Measurements from ENCODE around the gene DGKI. TPM values are rescaled to one million over a fixed set of nuclear protein-coding genes. Genes with fewer than 3 reads are reported as not detected.

The DGKI gene
- total and polyA plus RNA-seq, 9 of the 15 experiments (the other 6 are each of a cell fraction or from before 2014, with no cell fraction given) = 0.11 to 0.54 (median 0.15) TPM; not detected in 5

DNA sequence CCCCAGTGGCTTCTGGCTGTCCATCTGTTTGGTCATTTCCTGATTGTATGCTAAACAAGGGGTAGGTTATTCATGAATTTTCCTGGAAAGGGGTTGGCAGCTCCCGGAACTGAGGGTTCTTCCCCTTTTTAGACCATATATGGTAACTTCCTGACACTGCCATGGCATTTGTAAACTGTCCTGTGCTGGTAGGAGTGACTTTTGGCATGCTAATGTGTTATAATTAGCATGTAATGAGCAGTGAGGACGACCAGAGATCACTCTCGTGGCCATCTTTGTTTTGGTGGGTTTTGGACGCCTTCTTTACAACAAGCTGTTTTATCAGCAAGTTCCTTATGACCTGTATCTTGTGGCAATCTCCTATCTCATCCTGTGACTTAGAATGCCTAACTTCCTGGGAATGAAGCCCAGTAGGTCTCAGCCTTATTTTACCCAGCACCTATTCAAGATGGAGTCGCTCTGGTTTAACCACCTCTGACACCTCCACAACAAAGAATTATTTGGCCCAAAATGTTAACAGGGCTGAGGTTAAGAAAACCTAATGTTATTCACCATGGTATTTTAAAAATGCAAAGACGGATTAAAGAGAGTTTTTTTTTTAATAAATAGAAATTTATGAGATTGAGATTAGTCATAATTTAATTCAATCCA, 500.9 kb downstream of the DGKI start (continued):
- TF ChIP-seq PATZ1 (CRISPR knock-in tag; IDR thresholded peaks at IDR 0.05; ENCODE audit: borderline replicate concordance) (peak; percentile 91; the same call in 1 of the 2 replicates), TEAD1 (CRISPR knock-in tag; IDR thresholded peaks at IDR 0.05) (peak in 1 of 2 experiments; percentile 94; a peak in 2 of 4 replicates), ZFP1 (CRISPR knock-in tag; IDR thresholded peaks at IDR 0.05) (peak; percentile 92), TSHZ1 (CRISPR knock-in tag; IDR thresholded peaks at IDR 0.05) (peak; percentile 78; the same call in 1 of the 2 replicates), GTF2A2 (tag; IDR thresholded peaks at IDR 0.05) (peak; percentile 85), ZNF395 (CRISPR knock-in tag; IDR thresholded peaks at IDR 0.05) (peak; percentile 53), ZKSCAN3 (CRISPR knock-in tag; IDR thresholded peaks at IDR 0.05) (peak; percentile 58; the same call in 1 of the 2 replicates), ZNF766 (CRISPR knock-in tag; conservative IDR thresholded peaks at IDR 0.05) (peak; percentile 69), ZNF239 (CRISPR knock-in tag; IDR thresholded peaks at IDR 0.05) (peak; percentile 94)
- TF ChIP-seq, protein P1, sequence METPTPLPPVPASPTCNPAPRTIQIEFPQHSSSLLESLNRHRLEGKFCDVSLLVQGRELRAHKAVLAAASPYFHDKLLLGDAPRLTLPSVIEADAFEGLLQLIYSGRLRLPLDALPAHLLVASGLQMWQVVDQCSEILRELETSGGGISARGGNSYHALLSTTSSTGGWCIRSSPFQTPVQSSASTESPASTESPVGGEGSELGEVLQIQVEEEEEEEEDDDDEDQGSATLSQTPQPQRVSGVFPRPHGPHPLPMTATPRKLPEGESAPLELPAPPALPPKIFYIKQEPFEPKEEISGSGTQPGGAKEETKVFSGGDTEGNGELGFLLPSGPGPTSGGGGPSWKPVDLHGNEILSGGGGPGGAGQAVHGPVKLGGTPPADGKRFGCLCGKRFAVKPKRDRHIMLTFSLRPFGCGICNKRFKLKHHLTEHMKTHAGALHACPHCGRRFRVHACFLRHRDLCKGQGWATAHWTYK (CRISPR knock-in tag; IDR thresholded peaks at IDR 0.05) = peak; percentile 98
- TF ChIP-seq, protein P2, sequence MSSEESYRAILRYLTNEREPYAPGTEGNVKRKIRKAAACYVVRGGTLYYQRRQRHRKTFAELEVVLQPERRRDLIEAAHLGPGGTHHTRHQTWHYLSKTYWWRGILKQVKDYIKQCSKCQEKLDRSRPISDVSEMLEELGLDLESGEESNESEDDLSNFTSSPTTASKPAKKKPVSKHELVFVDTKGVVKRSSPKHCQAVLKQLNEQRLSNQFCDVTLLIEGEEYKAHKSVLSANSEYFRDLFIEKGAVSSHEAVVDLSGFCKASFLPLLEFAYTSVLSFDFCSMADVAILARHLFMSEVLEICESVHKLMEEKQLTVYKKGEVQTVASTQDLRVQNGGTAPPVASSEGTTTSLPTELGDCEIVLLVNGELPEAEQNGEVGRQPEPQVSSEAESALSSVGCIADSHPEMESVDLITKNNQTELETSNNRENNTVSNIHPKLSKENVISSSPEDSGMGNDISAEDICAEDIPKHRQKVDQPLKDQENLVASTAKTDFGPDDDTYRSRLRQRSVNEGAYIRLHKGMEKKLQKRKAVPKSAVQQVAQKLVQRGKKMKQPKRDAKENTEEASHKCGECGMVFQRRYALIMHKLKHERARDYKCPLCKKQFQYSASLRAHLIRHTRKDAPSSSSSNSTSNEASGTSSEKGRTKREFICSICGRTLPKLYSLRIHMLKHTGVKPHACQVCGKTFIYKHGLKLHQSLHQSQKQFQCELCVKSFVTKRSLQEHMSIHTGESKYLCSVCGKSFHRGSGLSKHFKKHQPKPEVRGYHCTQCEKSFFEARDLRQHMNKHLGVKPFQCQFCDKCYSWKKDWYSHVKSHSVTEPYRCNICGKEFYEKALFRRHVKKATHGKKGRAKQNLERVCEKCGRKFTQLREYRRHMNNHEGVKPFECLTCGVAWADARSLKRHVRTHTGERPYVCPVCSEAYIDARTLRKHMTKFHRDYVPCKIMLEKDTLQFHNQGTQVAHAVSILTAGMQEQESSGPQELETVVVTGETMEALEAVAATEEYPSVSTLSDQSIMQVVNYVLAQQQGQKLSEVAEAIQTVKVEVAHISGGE (CRISPR knock-in tag; IDR thresholded peaks at IDR 0.05) = peak in 1 of 3 experiments; percentile 42; a peak in 1 of 6 replicates
- TF ChIP-seq, protein P3, sequence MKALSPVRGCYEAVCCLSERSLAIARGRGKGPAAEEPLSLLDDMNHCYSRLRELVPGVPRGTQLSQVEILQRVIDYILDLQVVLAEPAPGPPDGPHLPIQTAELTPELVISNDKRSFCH (CRISPR knock-in tag; IDR thresholded peaks at IDR 0.05) = no peak
- TF ChIP-seq, protein P3 (tag; IDR thresholded peaks at IDR 0.05) = no peak
